Gastroesophageal sphincter (tissue), 4 donors: ENCODE measurements around the gene SLC35F4. TPM values are rescaled to one million over a fixed set of nuclear protein-coding genes. Genes with fewer than 3 reads are reported as not detected.
"Not testable (repeated sequence)": the region's sequence is repeated elsewhere in the genome, so short reads cannot be mapped to it uniquely, and the experiment has no call there.

ENCODE experiments used
- ATAC-seq: fragments of 150-250 bp; one replicate; pipeline ENCODE4 v1.9.1; 2016; ENCODE audit warnings: mild to moderate bottlenecking, moderate library complexity
- H3K27ac ChIP-seq, 4 donors: fragments of 200-600 bp; sonication (generic) in 3 of 4; 1 replicate in 3 of 4; 2 replicates in 1 of 4; pipeline ENCODE4 v1.5.1; 2016 to 2019
- H3K27me3 ChIP-seq: fragments of 200-600 bp; sonication (generic); one replicate; pipeline ENCODE4 v1.5.1; 2019
- H3K36me3 ChIP-seq, 2 donors: fragments of 200-600 bp; sonication (generic); one replicate each; pipeline ENCODE4 v1.5.1; 2019; ENCODE audit warnings: control low read depth in 1 of 2
- H3K4me1 ChIP-seq, 3 donors: fragments of 200-600 bp; sonication (generic); 1 replicate in 2 of 3; 2 replicates in 1 of 3; pipeline ENCODE4 v1.5.1; 2016 to 2019; ENCODE audit warnings: control low read depth in 2 of 3
- H3K4me3 ChIP-seq, 2 donors: fragments of 200-600 bp; sonication (generic); one replicate each; pipeline ENCODE4 v1.5.1; 2019; ENCODE audit warnings: mild to moderate bottlenecking in 1 of 2, moderate library complexity in 1 of 2
- H3K9me3 ChIP-seq, 3 donors: fragments of 200-600 bp; sonication (generic); one replicate each; pipeline ENCODE4 v1.5.1; 2017 to 2019; ENCODE audit warnings: control low read depth in 2 of 3
- CTCF ChIP-seq, 4 experiments: fragments of 200-600 bp in 2 of 4; fragments of 450-650 bp in 2 of 4; sonication (generic) in 1 of 4; IDR thresholded peaks; one replicate each; pipeline ENCODE4 v1.5.1; 2017 to 2019; ENCODE audit warnings: antibody characterized with exemption in 4 of 4, mild to moderate bottlenecking in 2 of 4, moderate library complexity in 2 of 4
- EP300 ChIP-seq: sonication (generic); formaldehyde crosslinking; IDR thresholded peaks from one replicate; pipeline ENCODE4 v1.6.1; 2017; ENCODE audit warnings: antibody characterized with exemption, mild to moderate bottlenecking
- POLR2A ChIP-seq, 2 donors: fragments of 450-650 bp; IDR thresholded peaks; one replicate each; pipeline ENCODE4 v1.6.1; 2017; ENCODE audit warnings: antibody characterized with exemption in 2 of 2, mild to moderate bottlenecking in 2 of 2, moderate library complexity in 1 of 2
- POLR2AphosphoS5 ChIP-seq: sonication (generic); formaldehyde crosslinking; IDR thresholded peaks from one replicate; pipeline ENCODE4 v1.6.1; 2017; ENCODE audit warnings: antibody characterized with exemption
- whole genome bisulfite sequencing, 2 donors: methylation state at CpG; one replicate each; pipeline ENCODE4 v1.1.5; 2018; ENCODE audit warnings: low coverage in 1 of 2; 5-methylcytosine and 5-hydroxymethylcytosine counted together
- total RNA-seq, 4 donors: library from RNA; depleted of rRNA; stranded (reverse); fragments of >200 nt; gene quantifications; one replicate each; pipeline ENCODE4 v1.1.0, GENCODE V29; 2016

The SLC35F4 gene
- total RNA-seq, 4 donors from 2014 or later = not detected

- Histone ChIP-seq H3K4me1 (no peaks in the 10 kb centered on the region), H3K27me3 (no peaks in the 10 kb centered on the region), H3K4me3 (no peak overlapping the region), H3K36me3 (no peaks in the 10 kb centered on the region), H3K27ac (no peak overlapping the region), H3K9me3 (no peaks in the 10 kb centered on the region)
- TF ChIP-seq CTCF (IDR thresholded peaks at IDR 0.05) (no peak), EP300 (no peak), POLR2AphosphoS5 (no peak), POLR2A (IDR thresholded peaks at IDR 0.05) (no peak)
- no peak for ATAC-seq
- 54 to 79% methylated on average over 2 of the region's 2 CpGs for WGBS, 2 donors
Observed at GRCh38 chr14:57760896-57761295, 105.0 kb downstream of the SLC35F4 start.

GRCh38 chr14:57755018-57755521 is 110.8 kb downstream of the SLC35F4 start:
- H3K36me3 ChIP-seq = no peaks in the 10 kb centered on the region
- H3K27me3 ChIP-seq = no peaks in the 10 kb centered on the region
- WGBS, 2 donors = 60% methylated on average over 1 of the region's 6 CpGs; no CpG with 5 or more reads in 1 of the 2 donors
- ATAC-seq = no peak
- no peak for TF ChIP-seq CTCF (IDR thresholded peaks at IDR 0.05)
- no peak for TF ChIP-seq POLR2AphosphoS5
- no peak for TF ChIP-seq POLR2A (IDR thresholded peaks at IDR 0.05)
- no peak for TF ChIP-seq EP300
- H3K9me3 ChIP-seq = no peaks in the 10 kb centered on the region
- no peaks in the 10 kb centered on the region for H3K4me1 ChIP-seq
- H3K4me3 ChIP-seq = no peak overlapping the region
- H3K27ac ChIP-seq = no peak overlapping the region

- Histone ChIP-seq H3K27me3 (no peaks in the 10 kb centered on the region), H3K4me1 (no peaks in the 10 kb centered on the region), H3K9me3 (no peaks in the 10 kb centered on the region), H3K36me3 (no peaks in the 10 kb centered on the region), H3K4me3 (no peak overlapping the region), H3K27ac (no peak overlapping the region)
- TF ChIP-seq EP300 = no peak
- TF ChIP-seq POLR2A (IDR thresholded peaks at IDR 0.05) = no peak
- no peak for TF ChIP-seq POLR2AphosphoS5
- TF ChIP-seq CTCF (IDR thresholded peaks at IDR 0.05) = no peak
- no peak for ATAC-seq
- 71 to 98% methylated on average over 2 to 5 of the region's 5 CpGs for WGBS, 2 donors
Observed at GRCh38 chr14:57754527-57754926, 111.4 kb downstream of the SLC35F4 start.

- H3K9me3 ChIP-seq = no peaks in the 10 kb centered on the region
- no peak overlapping the region for H3K27ac ChIP-seq
- TF ChIP-seq POLR2A (IDR thresholded peaks at IDR 0.05) = no peak
- TF ChIP-seq POLR2AphosphoS5 = no peak
- TF ChIP-seq EP300 = no peak
- no peak for TF ChIP-seq CTCF (IDR thresholded peaks at IDR 0.05)
- 89 to 95% methylated on average over 4 of the region's 4 CpGs for WGBS, 2 donors
- H3K4me1 ChIP-seq = no peaks in the 10 kb centered on the region
- H3K36me3 ChIP-seq = no peaks in the 10 kb centered on the region
- no peak overlapping the region for H3K4me3 ChIP-seq
- no peaks in the 10 kb centered on the region for H3K27me3 ChIP-seq
- ATAC-seq = no peak
Observed at GRCh38 chr14:57753821-57754220, 112.1 kb downstream of the SLC35F4 start.

- not testable (repeated sequence) for ATAC-seq, H3K4me1 ChIP-seq, H3K4me3 ChIP-seq, H3K27ac ChIP-seq, H3K36me3 ChIP-seq, H3K27me3 ChIP-seq, H3K9me3 ChIP-seq
- 83% methylated on average over 1 to 6 of the region's 11 CpGs for WGBS, 2 donors
Observed at GRCh38 chr14:57752142-57752695, 113.7 kb downstream of the SLC35F4 start.
